ENCODE data around the gene LY9. TPM values are rescaled to one million over a fixed set of nuclear protein-coding genes. Genes with fewer than 3 reads are reported as not detected.

LY9 gene
- total and polyA plus RNA-seq, 2 of the 13 experiments (the other 11 are each of a cell fraction or from before 2014, with no cell fraction given), result not detected

- H3K27me3 ChIP-seq (ENCODE audit: control insufficient read depth in 1 of 2, insufficient read depth in 2 of 2, low read length in 2 of 2), result no peaks in the 10 kb centered on the region; a peak in 1 of 5 replicates
- CTCF ChIA-PET (ENCODE audit: low intra/inter-chr PET ratio, low total read pairs), result no interaction called here
- H3K9ac ChIP-seq (ENCODE audit: insufficient read depth, low read depth, low read length), result no peak overlapping the region
- H3K36me3 ChIP-seq (replicated peaks in 1 of 2; ENCODE audit: control insufficient read depth in 1 of 2, insufficient read depth in 2 of 2, low read length in 2 of 2), result no peaks in the 10 kb centered on the region
- H3K79me2 ChIP-seq (ENCODE audit: insufficient read depth, low read length), result no peaks in the 10 kb centered on the region
- H3K9me3 ChIP-seq (ENCODE audit: low read length), result no peaks in the 10 kb centered on the region
- no peak overlapping the region for H3K27ac ChIP-seq (ENCODE audit: extremely low read length, insufficient read depth, low read length)
- no peak for FAIRE-seq
- H4K20me1 ChIP-seq (ENCODE audit: insufficient read depth, low read length), result no peaks in the 10 kb centered on the region
- WGBS (ENCODE audit: low lambda C conversion rate), result 2% methylated on average over 4 of the region's 4 CpGs
- H3K4me1 ChIP-seq (ENCODE audit: insufficient read depth, low read length), result no peaks in the 10 kb centered on the region
- no peak for TF ChIP-seq ZNF574 (CRISPR knock-in tag; IDR thresholded peaks at IDR 0.05)
- no peak for TF ChIP-seq UBTF (CRISPR knock-in tag; IDR thresholded peaks at IDR 0.05)
- no peak for TF ChIP-seq HOXA3 (CRISPR knock-in tag; IDR thresholded peaks at IDR 0.05)
- TF ChIP-seq NFE2L1 (CRISPR knock-in tag; IDR thresholded peaks at IDR 0.05; ENCODE audit: borderline replicate concordance), result no peak
- TF ChIP-seq BRD4 (CRISPR knock-in tag; IDR thresholded peaks at IDR 0.05), result no peak
- TF ChIP-seq SMAD1 (CRISPR knock-in tag; IDR thresholded peaks at IDR 0.05; ENCODE audit: borderline replicate concordance, low read depth), result no peak
- TF ChIP-seq ZNF569 (CRISPR knock-in tag; IDR thresholded peaks at IDR 0.05; ENCODE audit: borderline replicate concordance), result no peak
- no peak for TF ChIP-seq ZNF816 (CRISPR knock-in tag; IDR thresholded peaks at IDR 0.05; ENCODE audit: borderline replicate concordance)
- H3K4me2 ChIP-seq (ENCODE audit: low read depth, low read length), result no peak overlapping the region
- no TSS peak for BruUV-seq (replicated peaks)
- intact Hi-C loops (cut with micrococcal nuclease; ENCODE audit: unreplicated experiment), result no loop called here
- no peak overlapping the region for H3K4me3 ChIP-seq (replicated peaks in 1 of 3; ENCODE audit: insufficient read depth in 1 of 3, low read depth in 2 of 3, low read length in 3 of 3)
- no peak overlapping the region for H2AFZ ChIP-seq (ENCODE audit: low read length)
- POLR2A ChIA-PET, result no interaction called here
- in situ Hi-C loops (cut with HindIII; ENCODE audit: extremely low pct_ligation_motif_present, low pct_unique_long_range_greater_than_20kb), result no loop called here
- ATAC-seq, result no peak
- no peak for DNase-seq (ENCODE audit: low spot score)
These were observed 1.9 kb downstream of the LY9 start for GRCh38 chr1:160797861-160798273.

Data from HepG2 (cell line).